GM12891 (cell line): Measurements from ENCODE around the gene CCDC6.

Experiments
- PAX5 ChIP-seq: IDR thresholded peaks from 2 replicates; pipeline ENCODE4 v1.6.1; 2011; ENCODE audit warnings: low read length, moderate library complexity, mild to moderate bottlenecking; ENCODE audit not compliant: insufficient read depth, severe bottlenecking
- POLR2A ChIP-seq: IDR thresholded peaks from 2 replicates; pipeline ENCODE4 v1.6.1; 2011; ENCODE audit warnings: low read depth, low read length, control low read depth
- POLR2AphosphoS5 ChIP-seq: IDR thresholded peaks from 2 replicates; pipeline ENCODE4 v1.6.1; 2011; ENCODE audit warnings: low read depth, low read length, control low read depth
- POU2F2 ChIP-seq: IDR thresholded peaks from 2 replicates; pipeline ENCODE4 v1.6.1; 2011; ENCODE audit warnings: low read depth, mild to moderate bottlenecking, control low read depth, low read length, moderate library complexity
- SPI1 ChIP-seq: IDR thresholded peaks from 2 replicates; pipeline ENCODE4 v1.6.1; 2011; ENCODE audit warnings: low read depth, low read length, control low read depth
- TAF1 ChIP-seq: IDR thresholded peaks from 2 replicates; pipeline ENCODE4 v1.6.1; 2011; ENCODE audit warnings: low read depth, low read length, control low read depth

DNA sequence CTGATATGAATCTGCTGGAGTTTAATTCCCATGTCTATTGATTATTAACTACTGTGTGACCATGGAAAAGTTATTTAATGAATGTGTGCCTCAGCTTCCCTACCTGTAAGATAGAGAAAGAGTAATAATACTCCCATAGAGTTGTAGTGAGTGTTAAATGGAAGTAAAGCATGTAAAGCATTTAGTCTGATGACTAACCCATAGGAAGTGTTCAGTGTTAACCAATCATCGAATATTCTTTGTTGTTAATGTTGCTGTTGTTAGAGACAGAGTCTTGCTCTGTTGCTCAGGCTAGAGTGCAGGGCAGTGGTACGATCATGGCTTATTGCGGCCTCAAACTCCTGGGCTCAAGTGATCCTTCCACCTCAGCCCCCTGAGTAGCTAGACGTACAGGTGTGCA lies 36.2 kb upstream of the CCDC6 start:
- TF ChIP-seq POLR2AphosphoS5 = no peak
- TF ChIP-seq TAF1 = no peak
- TF ChIP-seq POU2F2 = no peak
- TF ChIP-seq POLR2A = no peak
- TF ChIP-seq PAX5 = no peak
- no peak for TF ChIP-seq SPI1
